Prostate gland (tissue), 2 donors: Measurements from ENCODE around the gene CERS6.
"Not testable (repeated sequence)": the region's sequence is repeated elsewhere in the genome, so short reads cannot be mapped to it uniquely, and the experiment has no call there.

Source experiments
- CTCF ChIP-seq, 4 experiments: fragments of 200-600 bp in 2 of 4; fragments of 450-650 bp in 2 of 4; sonication (generic) in 2 of 4; IDR thresholded peaks; 1 replicate in 3 of 4; 2 replicates in 1 of 4; pipeline ENCODE4 v1.5.1; 2016 to 2019; ENCODE audit warnings: antibody characterized with exemption in 4 of 4, mild to moderate bottlenecking in 2 of 4, moderate library complexity in 2 of 4
- POLR2A ChIP-seq: fragments of 450-650 bp; IDR thresholded peaks from one replicate; pipeline ENCODE4 v1.6.1; 2016; ENCODE audit warnings: antibody characterized with exemption, mild to moderate bottlenecking
- POLR2AphosphoS5 ChIP-seq: sonication (generic); formaldehyde crosslinking; IDR thresholded peaks from one replicate; pipeline ENCODE4 v1.6.1; 2017; ENCODE audit warnings: antibody characterized with exemption

- TF ChIP-seq CTCF (IDR thresholded peaks at IDR 0.05); POLR2AphosphoS5; POLR2A: not testable (repeated sequence)
Measured at GRCh38 chr2:168768357-168768756, 312.3 kb downstream of the CERS6 start.
